Stimulated activated CD8-positive, alpha-beta memory T cell treated with anti-CD3 and anti-CD28 coated beads, Interleukin-7, amount 100 ng/mL, for 48 hours (primary cell): ENCODE results near the gene RIPK1.

Experiments
- DNase-seq, 2 donors: peaks; one replicate each; pipeline ENCODE4 v3.0.0-alpha.2; 2020; ENCODE audit warnings: low read depth in 1 of 2; ENCODE audit errors: extremely low read depth in 1 of 2

The RIPK1 gene

GRCh38 chr6:3159805-3160781, 91.8 kb downstream of the RIPK1 start:
- no peak for DNase-seq

DNA sequence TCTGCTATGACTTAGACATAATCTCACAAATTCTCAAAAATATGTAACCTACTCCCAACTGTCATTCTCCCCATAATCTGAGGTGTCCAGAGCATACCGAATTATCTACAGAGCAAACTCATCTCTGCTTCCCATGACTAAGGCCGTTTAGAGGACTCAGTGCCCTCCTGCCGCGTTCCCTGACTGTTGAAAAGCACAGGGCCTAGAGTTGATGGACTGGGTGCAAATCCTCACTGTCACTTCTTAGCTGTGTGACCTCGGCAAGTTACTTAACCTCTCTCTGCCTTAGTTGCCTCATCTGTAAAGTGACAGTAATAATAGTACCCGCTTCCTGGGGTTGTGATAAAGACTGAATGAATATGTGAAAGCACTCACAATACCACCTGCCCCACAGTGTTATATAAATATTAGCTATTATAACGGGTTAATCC, 93.8 kb downstream of the RIPK1 start:
- DNase-seq, result no peak

GRCh38 chr6:3162565-3163247, 94.4 kb downstream of the RIPK1 start:
- DNase-seq, result no peak

- DNase-seq, result no peak
Observed at GRCh38 chr6:3163248-3163594, 94.9 kb downstream of the RIPK1 start.

DNA sequence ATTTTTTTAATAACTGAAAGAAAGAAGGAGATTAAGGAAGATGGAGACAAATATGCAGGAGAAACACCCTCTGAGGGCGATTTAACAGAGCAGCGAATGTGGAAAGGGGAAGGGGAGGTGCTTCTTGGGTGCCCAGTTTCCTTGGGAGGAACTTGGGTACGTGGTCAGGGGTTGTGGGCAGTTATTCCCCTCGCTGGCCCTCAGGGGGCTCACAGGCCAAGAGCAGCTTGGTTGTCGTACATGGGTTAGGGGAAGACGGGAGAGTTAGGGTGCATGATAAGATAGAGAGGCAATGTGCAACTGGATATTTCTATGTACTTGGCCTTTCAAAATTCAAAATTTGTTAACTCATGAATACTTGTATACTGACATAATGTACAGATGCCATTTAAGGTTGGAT, 96.1 kb downstream of the RIPK1 start:
- DNase-seq, result no peak
